NCI-H187 (cell line): ENCODE measurements around the gene MAP3K20.
"Not testable (repeated sequence)": the region's sequence is repeated elsewhere in the genome, so short reads cannot be mapped to it uniquely, and the experiment has no call there.

Experiments used
- DNase-seq, 2 experiments: peaks; one replicate each; lab custom pipeline; 2025; lab: John Stamatoyannopoulos, UW

The MAP3K20 gene

DNA sequence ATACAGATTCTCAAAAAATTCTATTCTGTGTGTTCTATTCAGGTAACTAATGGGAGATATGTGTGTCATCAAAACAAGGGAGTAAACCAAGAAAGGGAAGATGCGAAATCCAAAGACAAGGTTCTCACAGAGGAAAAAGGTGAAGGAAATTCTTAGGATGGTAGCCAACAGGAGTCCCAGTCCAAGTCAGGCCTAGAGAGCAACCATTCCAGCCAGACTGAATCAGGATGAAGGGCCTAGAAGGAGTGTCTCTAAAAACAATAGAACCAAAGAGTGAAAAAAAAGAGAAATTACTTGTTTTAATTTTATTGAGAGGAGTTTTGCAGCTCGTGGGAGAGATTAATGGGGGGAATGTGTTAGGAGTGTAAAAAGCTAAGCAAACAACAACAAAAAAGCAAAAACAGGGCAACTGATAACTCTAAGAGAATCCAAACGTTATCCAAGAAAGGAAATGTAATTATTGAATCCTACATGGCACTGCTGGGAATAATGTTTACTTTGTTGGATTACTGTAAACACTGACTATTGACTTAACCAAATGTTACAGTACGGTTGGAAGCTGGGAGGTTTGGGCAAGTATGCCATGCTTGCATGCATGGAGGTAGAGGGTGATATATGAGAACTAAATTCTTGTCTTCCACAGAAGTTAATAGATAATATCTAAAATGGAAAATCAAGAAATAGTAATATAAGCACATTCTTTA lies 12.3 kb downstream of the MAP3K20 start:
- no peak for DNase-seq

- no peak for DNase-seq
Measured at GRCh38 chr2:173090276-173090877, 14.7 kb downstream of the MAP3K20 start.

DNA sequence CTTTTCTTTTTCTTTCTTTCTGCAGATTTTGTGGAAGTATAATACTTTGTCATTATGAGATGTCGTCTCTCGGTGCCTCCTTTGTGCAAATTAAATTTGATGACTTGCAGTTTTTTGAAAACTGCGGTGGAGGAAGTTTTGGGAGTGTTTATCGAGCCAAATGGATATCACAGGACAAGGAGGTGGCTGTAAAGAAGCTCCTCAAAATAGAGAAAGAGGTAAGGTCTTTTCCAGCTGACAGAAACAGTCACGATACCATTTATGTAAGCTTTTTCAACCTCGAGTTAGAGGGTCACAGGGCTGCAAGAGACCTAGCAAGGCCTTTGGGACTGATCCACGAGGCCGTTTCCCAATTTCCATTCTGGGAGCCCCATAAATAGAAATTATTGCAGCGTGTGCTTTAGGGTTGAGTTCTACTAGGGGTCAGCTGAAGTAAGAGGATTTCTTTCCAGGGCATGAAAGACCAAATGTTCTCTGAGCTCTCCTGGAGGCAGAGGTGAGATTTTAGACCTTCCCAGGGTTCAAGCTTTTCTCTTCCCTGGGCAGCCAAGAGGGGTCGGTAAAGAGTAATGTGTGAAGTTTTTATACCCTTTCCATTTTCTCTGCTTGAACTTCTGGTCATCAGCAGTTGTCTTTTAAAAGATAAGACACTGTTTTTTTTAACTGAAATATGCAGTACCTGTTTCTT lies 15.5 kb downstream of the MAP3K20 start:
- no peak for DNase-seq

GRCh38 chr2:173091910-173092309 lies 16.3 kb downstream of the MAP3K20 start:
- no peak for DNase-seq

DNA sequence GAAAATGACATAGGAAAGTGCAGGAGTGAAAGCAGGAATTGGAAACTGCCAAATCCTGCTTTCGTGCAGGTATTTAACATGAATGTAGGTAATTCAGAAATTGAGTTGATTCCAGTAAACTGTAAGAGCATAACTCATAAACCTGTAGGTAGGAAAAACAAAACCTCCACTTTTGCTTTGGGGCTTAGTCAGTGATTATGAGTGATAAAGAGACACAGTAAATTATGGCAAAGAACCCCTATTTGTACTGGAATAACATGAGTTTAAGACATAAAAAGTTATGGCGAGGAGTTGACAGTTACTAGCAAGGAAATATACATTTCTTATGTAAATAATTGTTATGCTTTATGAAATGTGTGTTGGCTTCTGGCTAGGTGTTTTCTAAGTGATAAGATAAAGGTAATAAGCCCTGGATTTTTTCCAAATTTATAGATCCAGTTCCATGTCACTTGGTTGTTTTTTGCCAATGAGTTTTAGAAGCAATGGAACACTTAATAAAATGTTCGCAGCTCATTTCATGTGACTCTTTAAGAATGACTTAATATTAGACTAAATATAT lies 17.3 kb downstream of the MAP3K20 start:
- DNase-seq = no peak

GRCh38 chr2:173093617-173094016 lies 18.0 kb downstream of the MAP3K20 start:
- DNase-seq = not testable (repeated sequence)

DNA sequence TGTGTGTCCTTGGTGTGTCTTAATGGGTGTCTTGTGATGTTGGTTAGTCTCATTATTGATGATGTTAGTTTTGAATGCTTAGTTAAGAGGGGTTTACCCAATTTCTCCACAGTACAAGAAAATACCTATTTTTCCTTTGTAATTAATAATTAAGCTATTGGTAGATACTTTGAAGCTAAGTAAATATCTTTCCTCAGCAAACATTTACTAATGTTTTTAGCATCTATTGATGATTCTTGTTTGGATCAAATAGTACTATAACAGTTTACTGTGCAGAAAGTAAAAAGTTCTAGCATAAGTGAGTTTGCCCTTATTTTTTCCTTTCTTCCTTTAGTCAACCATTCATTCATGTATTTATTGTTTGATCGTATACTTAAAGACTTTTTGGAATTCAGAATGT lies 19.1 kb downstream of the MAP3K20 start:
- no peak for DNase-seq

GRCh38 chr2:173095356-173095755 lies 19.7 kb downstream of the MAP3K20 start:
- no peak for DNase-seq

GRCh38 chr2:173099271-173099670 lies 23.6 kb downstream of the MAP3K20 start:
- DNase-seq = no peak

DNA sequence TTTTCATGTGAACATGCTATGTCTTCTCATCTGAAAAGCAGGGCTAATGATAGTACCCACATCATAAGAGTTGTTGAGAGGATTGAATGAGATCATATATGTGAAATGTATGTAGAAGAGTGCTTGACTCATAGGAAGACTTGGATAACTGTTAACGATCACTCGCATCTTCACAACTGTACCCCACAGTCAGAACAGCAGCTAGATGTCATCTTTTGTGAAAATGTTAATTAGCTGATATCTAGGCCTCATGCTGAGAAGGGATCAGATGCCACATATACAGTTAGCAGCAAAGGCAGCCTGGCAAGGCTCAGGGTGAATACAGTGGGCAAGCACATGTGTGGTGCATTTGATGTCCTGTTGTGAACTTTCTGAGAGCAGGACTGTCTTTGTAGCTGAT lies 24.2 kb downstream of the MAP3K20 start:
- no peak for DNase-seq

DNA sequence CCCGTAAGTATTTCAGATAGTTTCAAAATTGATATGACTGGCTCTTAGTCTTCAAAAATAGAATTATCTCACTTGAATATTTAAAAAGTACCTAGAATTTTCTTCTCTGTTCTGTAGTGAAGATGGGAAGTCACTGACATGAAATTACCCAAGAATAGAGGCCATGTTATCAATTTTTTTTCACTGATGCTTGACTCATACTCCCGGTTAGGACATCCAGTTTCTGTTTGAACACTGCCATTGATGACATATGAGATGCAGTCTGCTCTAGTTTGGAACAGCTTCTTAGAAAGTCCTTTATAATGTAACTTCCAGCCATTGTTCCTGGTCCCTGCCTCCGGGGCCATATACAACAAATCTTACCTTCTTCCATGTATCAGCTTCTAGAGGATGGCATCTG lies 26.0 kb downstream of the MAP3K20 start:
- DNase-seq = no peak

- no peak for DNase-seq
Measured at GRCh38 chr2:173104156-173104555, 28.5 kb downstream of the MAP3K20 start.

DNA sequence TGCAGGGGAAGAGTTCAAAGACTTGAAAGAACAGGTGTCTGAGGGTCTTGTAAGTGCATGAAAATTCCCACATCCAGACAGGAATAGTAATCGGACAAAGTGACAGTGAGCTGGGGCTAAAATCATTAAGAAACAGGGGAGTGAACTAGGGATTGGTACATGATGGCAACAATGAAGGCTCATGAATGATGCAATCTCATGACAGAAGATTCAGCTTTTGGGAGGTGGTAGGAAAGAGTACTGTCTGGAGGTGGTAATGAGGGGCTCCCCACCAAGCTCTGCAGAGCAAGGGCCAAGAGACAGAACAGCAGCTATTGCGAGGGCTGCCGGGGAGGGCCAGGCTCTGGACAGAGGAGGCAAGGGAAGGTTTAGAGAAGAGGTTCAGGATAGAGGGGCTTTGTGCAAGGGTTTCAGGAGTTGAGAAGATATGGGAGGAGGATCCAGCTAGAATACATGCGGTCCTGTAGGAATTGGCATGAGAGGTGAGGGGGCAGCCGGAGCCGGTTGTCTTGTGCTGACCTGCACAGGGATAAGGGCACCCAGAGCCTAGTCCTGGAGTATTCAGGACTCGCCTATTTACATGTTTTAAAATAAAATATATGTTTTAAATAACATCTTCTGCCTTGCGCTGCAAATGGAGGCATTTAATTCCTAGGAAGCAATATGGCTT lies 31.4 kb downstream of the MAP3K20 start:
- DNase-seq = no peak

- no peak for DNase-seq
Measured at GRCh38 chr2:173107629-173108022, 32.0 kb downstream of the MAP3K20 start.

DNA sequence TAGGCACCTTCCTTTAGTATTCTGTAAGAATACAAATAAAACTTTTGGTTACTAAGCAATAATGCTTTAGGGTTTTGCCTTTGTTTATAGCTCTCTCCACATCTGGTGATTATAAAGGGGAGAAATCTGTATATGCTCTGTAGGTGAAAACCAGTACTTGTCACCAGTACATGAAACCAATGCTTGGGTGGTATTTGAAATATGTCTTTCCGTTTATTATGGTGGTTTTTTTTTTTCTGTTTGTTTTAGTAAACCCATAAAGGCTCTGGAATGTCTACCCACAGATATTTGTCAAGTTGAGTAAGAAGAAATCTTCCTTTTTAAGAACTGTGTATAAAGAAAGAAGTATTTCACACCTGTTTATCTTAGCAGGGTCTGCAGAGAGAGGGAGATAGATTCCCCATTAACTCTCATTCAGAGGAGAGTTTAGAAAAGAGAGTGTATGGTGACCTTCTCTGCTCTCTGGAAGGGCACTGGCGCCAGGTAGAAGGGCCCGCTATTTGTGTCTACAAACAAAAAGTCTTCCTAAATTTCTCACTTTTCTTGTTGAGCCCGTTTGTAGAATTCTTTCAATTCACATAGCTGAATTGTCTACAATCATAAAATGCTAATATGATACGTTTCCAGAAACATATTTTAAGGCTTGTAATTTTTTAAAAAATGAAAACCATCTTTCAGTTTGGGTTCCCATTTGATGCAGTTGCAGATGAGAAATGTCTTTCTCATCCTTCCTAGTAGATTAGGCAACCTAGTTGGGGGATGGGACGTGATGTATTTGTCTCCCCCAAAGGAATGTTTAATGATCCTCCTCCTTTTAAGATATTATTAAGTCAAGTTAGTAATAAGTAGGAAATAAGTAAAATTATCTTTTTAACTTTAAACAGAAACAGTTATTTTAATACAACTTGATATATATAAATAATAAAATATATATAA lies 33.9 kb downstream of the MAP3K20 start:
- DNase-seq = no peak

DNA sequence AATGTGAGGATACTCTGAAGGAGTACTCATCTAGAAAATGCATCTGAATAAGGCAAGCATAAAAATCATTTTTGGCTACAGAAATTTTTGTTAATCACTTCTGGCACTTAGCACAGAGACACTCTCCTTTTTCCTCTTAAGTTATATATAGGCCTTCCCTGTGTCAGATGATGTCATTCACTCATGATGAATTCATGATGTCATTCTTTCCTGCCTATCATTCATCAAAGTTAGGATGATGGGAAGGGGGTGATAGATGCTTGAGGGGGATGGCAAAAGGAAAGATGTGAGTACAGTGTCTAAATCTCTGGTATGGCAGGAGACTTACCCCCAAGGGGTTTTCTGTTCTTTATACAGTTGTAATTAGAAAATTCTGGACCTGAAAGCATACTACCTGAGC lies 42.0 kb downstream of the MAP3K20 start:
- DNase-seq = no peak

DNA sequence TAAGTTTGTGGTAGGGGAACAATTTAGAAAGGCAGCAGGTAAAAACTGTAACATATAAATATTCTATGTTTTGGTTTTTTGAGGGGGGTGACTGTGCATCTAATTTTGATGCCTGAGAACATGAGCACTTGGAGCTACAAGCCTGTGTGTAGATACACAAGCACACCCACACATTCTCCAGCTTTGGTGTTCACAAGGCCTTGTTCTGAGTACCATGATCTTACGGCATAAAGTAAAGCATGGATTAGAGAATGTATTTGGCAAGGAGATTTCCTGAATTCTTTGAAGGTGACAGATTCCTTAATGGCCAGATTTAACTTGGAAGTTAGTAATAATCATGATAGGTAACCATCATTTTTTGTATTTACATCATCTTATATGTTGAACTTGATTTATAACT lies 42.7 kb downstream of the MAP3K20 start:
- DNase-seq = no peak

- no peak for DNase-seq
Measured at GRCh38 chr2:173119069-173119807, 43.6 kb downstream of the MAP3K20 start.

DNA sequence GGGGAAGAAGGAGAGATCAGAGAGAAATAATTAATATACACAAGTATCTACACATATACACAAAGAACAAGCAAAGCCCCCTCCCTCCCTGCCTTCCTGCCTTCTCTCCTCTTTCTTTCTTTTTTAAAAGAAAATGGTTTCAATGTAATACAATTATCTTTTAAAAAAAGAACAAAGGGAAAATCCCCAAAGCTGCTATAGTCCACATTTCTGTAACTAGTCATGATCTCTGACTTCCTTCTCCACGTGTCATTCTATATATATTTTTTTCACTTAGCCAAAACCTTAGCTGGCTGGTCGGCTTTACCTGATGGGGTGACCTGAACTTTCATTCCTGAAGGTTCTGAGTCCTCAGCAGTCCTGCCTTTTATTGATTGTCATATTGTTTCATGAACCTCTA lies 44.3 kb downstream of the MAP3K20 start:
- DNase-seq = no peak

DNA sequence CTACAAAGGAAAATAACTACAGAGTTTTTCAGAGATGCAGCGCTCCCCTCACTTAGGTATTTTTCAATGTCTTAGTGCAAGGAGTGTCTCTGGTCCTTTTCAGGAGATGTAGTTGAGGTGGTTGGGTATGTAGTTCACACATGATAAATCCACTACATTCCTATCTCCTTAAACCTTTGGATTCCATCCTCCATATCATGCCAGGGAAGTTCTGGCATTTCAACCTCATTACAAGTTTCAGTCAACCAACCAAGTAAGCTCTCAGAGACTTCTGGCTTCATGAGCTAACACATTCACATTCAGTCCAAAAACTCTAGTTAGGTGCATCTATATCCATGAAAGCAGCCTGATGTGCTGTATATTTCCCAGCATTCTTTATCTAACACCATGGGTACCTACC lies 47.3 kb downstream of the MAP3K20 start:
- no peak for DNase-seq

DNA sequence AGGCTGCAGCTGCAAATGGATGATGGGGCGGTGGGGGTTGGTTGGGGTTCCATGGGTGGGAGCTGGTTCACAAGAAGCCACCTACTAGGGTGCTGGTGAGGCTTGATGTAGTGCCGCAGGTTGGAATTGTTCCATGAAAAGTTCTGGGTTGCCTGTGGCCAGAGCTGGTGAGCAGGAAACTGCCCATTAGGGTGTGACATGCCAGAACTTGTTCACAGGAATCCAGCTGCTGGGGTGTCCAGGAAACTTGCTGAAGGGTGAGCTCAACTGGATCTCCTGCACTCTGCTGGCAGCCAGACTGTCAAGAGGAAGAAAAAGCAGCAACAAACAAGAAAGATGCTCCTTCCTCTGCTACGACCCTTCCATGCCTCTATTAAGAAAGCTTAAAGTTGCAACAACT lies 48.8 kb downstream of the MAP3K20 start:
- no peak for DNase-seq
